SK-N-SH (cell line): Measurements from ENCODE around the gene E2F3. TPM values are rescaled to one million over a fixed set of nuclear protein-coding genes. Genes with fewer than 3 reads are reported as not detected.

Experiments used
- CTCF ChIA-PET: fragments of 300-600, 350-600 bp; formaldehyde crosslinking; extraction: SDS; loops from one replicate; lab custom pipeline; 2021; lab: Yijun Ruan, JAX
- POLR2A ChIA-PET: fragments of 350-600 bp; sonication (Branson Sonifier 250); formaldehyde crosslinking; extraction: SDS; loops from one replicate; lab custom pipeline; 2020; ENCODE audit warnings: antibody characterized with exemption, inconsistent platforms; lab: Yijun Ruan, JAX
- DNase-seq: peaks from one replicate; pipeline ENCODE4 v3.0.0; 2012
- H2AFZ ChIP-seq: fragments of 200-600 bp; sonication (generic); 2 replicates; pipeline ENCODE4 v1.8.1; 2016; ENCODE audit warnings: antibody characterized with exemption, mild to moderate bottlenecking, low read depth
- H3F3A ChIP-seq: fragments of 200-600 bp; sonication (generic); replicated peaks from 2 replicates; pipeline ENCODE3; 2016; ENCODE audit warnings: antibody characterized with exemption, mild to moderate bottlenecking; ENCODE audit not compliant: insufficient read depth
- H3K27ac ChIP-seq, 2 experiments: fragments of 200-500 bp in 1 of 2; fragments of 200-600 bp in 1 of 2; sonication (Bioruptor generic) in 1 of 2; sonication (generic), shearing (Covaris generic) in 1 of 2; 2 replicates each; pipeline versions ENCODE4 v1.5.1 to v1.6.1; 2014 to 2016; ENCODE audit warnings: low read depth in 2 of 2, inconsistent platforms in 1 of 2, low read length in 1 of 2, mild to moderate bottlenecking in 1 of 2, mixed read lengths in 1 of 2
- H3K27me3 ChIP-seq: fragments of 200-600 bp; sonication (generic), shearing (Covaris generic); 2 replicates; pipeline ENCODE4 v1.6.1; 2016; ENCODE audit warnings: mixed run types; ENCODE audit not compliant: insufficient read depth
- H3K36me3 ChIP-seq, 2 experiments: fragments of 200-500 bp in 1 of 2; fragments of 200-600 bp in 1 of 2; sonication (Bioruptor generic) in 1 of 2; sonication (generic) in 1 of 2; replicated peaks in 1 of 2; 2 replicates each; pipeline versions ENCODE3 to v1.5.1; 2014 to 2016; ENCODE audit warnings: low read length in 1 of 2, mild to moderate bottlenecking in 1 of 2; ENCODE audit not compliant: insufficient read depth in 2 of 2, control insufficient read depth in 1 of 2
- H3K4me1 ChIP-seq, 2 experiments: fragments of 200-500 bp in 1 of 2; fragments of 200-600 bp in 1 of 2; sonication (Bioruptor generic) in 1 of 2; sonication (generic), shearing (Covaris generic) in 1 of 2; 2 replicates each; pipeline versions ENCODE4 v1.5.1 to v1.6.1; 2014 to 2016; ENCODE audit warnings: low read depth in 1 of 2, low read length in 1 of 2, mixed run types in 1 of 2; ENCODE audit not compliant: insufficient read depth in 2 of 2, control insufficient read depth in 1 of 2
- H3K4me2 ChIP-seq: fragments of 200-600 bp; sonication (generic), shearing (Covaris generic); 2 replicates; pipeline ENCODE4 v1.6.1; 2017; ENCODE audit warnings: mixed run types
- H3K4me3 ChIP-seq, 2 experiments: fragments of 200-500 bp in 1 of 2; fragments of 200-600 bp in 1 of 2; sonication (Bioruptor generic) in 1 of 2; sonication (generic), shearing (Covaris generic) in 1 of 2; 2 replicates each; pipeline versions ENCODE4 v1.5.1 to v1.8.1; 2014 to 2016; ENCODE audit warnings: low read depth in 2 of 2, inconsistent platforms in 1 of 2, low read length in 1 of 2, mild to moderate bottlenecking in 1 of 2, mixed read lengths in 1 of 2, moderate library complexity in 1 of 2
- H3K79me2 ChIP-seq: fragments of 200-600 bp; sonication (generic); 2 replicates; pipeline ENCODE4 v1.8.1; 2017; ENCODE audit warnings: mild to moderate bottlenecking; ENCODE audit not compliant: insufficient read depth
- H3K9ac ChIP-seq: fragments of 200-600 bp; sonication (generic); 2 replicates; pipeline ENCODE4 v1.6.1; 2017; ENCODE audit warnings: mixed run types
- H3K9me2 ChIP-seq: fragments of 200-600 bp; sonication (generic); 2 replicates; pipeline ENCODE4 v1.6.1; 2017; ENCODE audit warnings: mixed run types
- H3K9me3 ChIP-seq: fragments of 200-600 bp; sonication (generic); 2 replicates; pipeline ENCODE4 v1.6.1; 2017; ENCODE audit warnings: mixed run types, mild to moderate bottlenecking, moderate library complexity
- H4K20me1 ChIP-seq: fragments of 200-600 bp; sonication (generic); 2 replicates; pipeline ENCODE4 v1.6.1; 2017; ENCODE audit warnings: mild to moderate bottlenecking, mixed run types; ENCODE audit not compliant: insufficient read depth
- CHD2 ChIP-seq: fragments of 150-350 bp; IDR thresholded peaks from 2 replicates; pipeline ENCODE4 v1.6.1; 2018; ENCODE audit warnings: low read length; ENCODE audit not compliant: partially characterized antibody
- CTCF ChIP-seq: fragments of 200-600 bp; sonication (generic); IDR thresholded peaks from 2 replicates; pipeline ENCODE4 v1.6.1; 2017; ENCODE audit warnings: antibody characterized with exemption, mild to moderate bottlenecking, moderate library complexity
- ELF1 ChIP-seq: IDR thresholded peaks from 2 replicates; pipeline ENCODE4 v1.4.0; 2012
- EP300 ChIP-seq, 2 experiments: IDR thresholded peaks; 2 replicates each; pipeline versions ENCODE4 v1.4.0 to v1.6.1; 2012; ENCODE audit warnings: borderline replicate concordance in 1 of 2, low read depth in 1 of 2, low read length in 1 of 2
- MXI1 ChIP-seq: IDR thresholded peaks from 2 replicates; pipeline ENCODE4 v1.6.1; 2012; ENCODE audit warnings: mild to moderate bottlenecking, low read depth, low read length, improper control_type of control experiment
- NRF1 ChIP-seq: IDR thresholded peaks from 2 replicates; pipeline ENCODE4 v1.6.1; 2012; ENCODE audit warnings: low read depth, mild to moderate bottlenecking, low read length
- POLR2AphosphoS5 ChIP-seq: IDR thresholded peaks from 2 replicates; pipeline ENCODE4 v1.6.1; 2012; ENCODE audit warnings: low read depth, low read length
- RAD21 ChIP-seq: IDR thresholded peaks from 2 replicates; pipeline ENCODE4 v1.6.1; 2012; ENCODE audit warnings: mild to moderate bottlenecking, low read length
- RXRA ChIP-seq: IDR thresholded peaks from 2 replicates; pipeline ENCODE4 v1.4.0; 2012; ENCODE audit warnings: low read depth, mild to moderate bottlenecking, borderline replicate concordance
- SIN3A ChIP-seq: IDR thresholded peaks from 2 replicates; pipeline ENCODE4 v1.6.1; 2012; ENCODE audit warnings: low read depth, mild to moderate bottlenecking, low read length, moderate library complexity, borderline replicate concordance
- TAF1 ChIP-seq: IDR thresholded peaks from 2 replicates; pipeline ENCODE4 v1.6.1; 2012; ENCODE audit warnings: low read depth, mild to moderate bottlenecking, low read length, moderate library complexity, borderline replicate concordance
- TCF12 ChIP-seq: IDR thresholded peaks from 2 replicates; pipeline ENCODE4 v1.4.0; 2012
- YY1 ChIP-seq: IDR thresholded peaks from 2 replicates; pipeline ENCODE4 v1.4.0; 2012; ENCODE audit warnings: low read depth, mild to moderate bottlenecking
- WGBS: methylation state at CpG from one replicate; pipeline ENCODE4 v1.1.6; 2017; ENCODE audit warnings: low lambda C conversion rate; 5-methylcytosine and 5-hydroxymethylcytosine counted together
- polyA plus RNA-seq, 3 experiments: library from polyadenylated mRNA; depleted of rRNA; stranded (reverse); fragments of >200 nt; gene quantifications; 2 replicates each; pipeline ENCODE4 v1.2.3, GENCODE V29; 2012

Gene E2F3
- polyA plus RNA-seq, 1 of the 3 experiments (the other 2 are of a cell fraction) = 12.7 TPM

GRCh38 chr6:20408851-20409250 is 7.2 kb downstream of the E2F3 start (continued):
- TF ChIP-seq YY1 = no peak
- TF ChIP-seq SIN3A = no peak
- TF ChIP-seq POLR2AphosphoS5 = no peak
- no peak for TF ChIP-seq TCF12
- TF ChIP-seq CHD2 = no peak

GRCh38 chr6:20409427-20409971 is 7.8 kb downstream of the E2F3 start:
- no peak overlapping the region for H3K4me2 ChIP-seq
- DNase-seq = no peak
- POLR2A ChIA-PET = no interaction called here

GRCh38 chr6:20411544-20411943 is 9.9 kb downstream of the E2F3 start:
- DNase-seq = no peak
- peaks cover 5 to 9% of the 10 kb centered on the region in 2 experiments; a peak in 1 of 4 replicates for H3K4me1 ChIP-seq
- H3K27ac ChIP-seq = no peak overlapping the region
- ChIA-PET POLR2A (no interaction called here), CTCF (interaction anchor here (1.1 kb wide), 1 partner anchor 11 kb away, joined by 3 read pairs; no protein-coding TSS in a partner anchor)
- H3K27me3 ChIP-seq = no peaks in the 10 kb centered on the region
- H3K36me3 ChIP-seq = peaks cover 21 to 45% of the 10 kb centered on the region in 2 experiments
- peaks cover 100% of the 10 kb centered on the region for H3K79me2 ChIP-seq
- no peak overlapping the region for H3K4me3 ChIP-seq
- H4K20me1 ChIP-seq = peaks cover 99% of the 10 kb centered on the region
- TF ChIP-seq NRF1 (no peak), RXRA (no peak), ELF1 (no peak), CHD2 (no peak), MXI1 (no peak), EP300 (IDR thresholded peaks at IDR 0.05; ENCODE audit: borderline replicate concordance in 1 of 2, low read depth in 1 of 2, low read length in 1 of 2) (no peak), TAF1 (no peak), CTCF (no peak)
- no peak overlapping the region for H3K9ac ChIP-seq
- H2AFZ ChIP-seq = no peak overlapping the region
- no peak overlapping the region for H3K4me2 ChIP-seq
- WGBS = 98% methylated on average over 8 of the region's 8 CpGs
- H3K9me3 ChIP-seq = no peaks in the 10 kb centered on the region
- H3K9me2 ChIP-seq = no peaks in the 10 kb centered on the region
- no peaks in the 10 kb centered on the region for H3F3A ChIP-seq

More at GRCh38 chr6:20409427-20409971, 7.8 kb downstream of the E2F3 start:
- no peak overlapping the region for H3K9ac ChIP-seq
- H3K4me3 ChIP-seq = no peak overlapping the region
- H2AFZ ChIP-seq = no peak overlapping the region
- H3K9me2 ChIP-seq = no peaks in the 10 kb centered on the region
- WGBS = 89% methylated on average over 6 of the region's 6 CpGs
- H3F3A ChIP-seq = peaks cover 6% of the 10 kb centered on the region
- no peak for TF ChIP-seq RAD21
- TF ChIP-seq, all 33 proteins: peak for 0
- Histone ChIP-seq H3K9me3 (no peaks in the 10 kb centered on the region), H4K20me1 (peaks cover 99% of the 10 kb centered on the region), H3K27me3 (no peaks in the 10 kb centered on the region), H3K27ac (no peak overlapping the region), H3K4me1 (peaks cover 5 to 9% of the 10 kb centered on the region in 2 experiments; a peak in 1 of 4 replicates), H3K79me2 (peaks cover 100% of the 10 kb centered on the region), H3K36me3 (peaks cover 29 to 49% of the 10 kb centered on the region in 2 experiments)
- CTCF ChIA-PET = interaction anchor here (0.9 to 1.7 kb wide), 3 partner anchors 15 to 119 kb away, joined by 3 to 7 read pairs (median 4); no protein-coding TSS in a partner anchor
